Measurements from ENCODE around the gene ITLN1.

The ITLN1 gene

DNA sequence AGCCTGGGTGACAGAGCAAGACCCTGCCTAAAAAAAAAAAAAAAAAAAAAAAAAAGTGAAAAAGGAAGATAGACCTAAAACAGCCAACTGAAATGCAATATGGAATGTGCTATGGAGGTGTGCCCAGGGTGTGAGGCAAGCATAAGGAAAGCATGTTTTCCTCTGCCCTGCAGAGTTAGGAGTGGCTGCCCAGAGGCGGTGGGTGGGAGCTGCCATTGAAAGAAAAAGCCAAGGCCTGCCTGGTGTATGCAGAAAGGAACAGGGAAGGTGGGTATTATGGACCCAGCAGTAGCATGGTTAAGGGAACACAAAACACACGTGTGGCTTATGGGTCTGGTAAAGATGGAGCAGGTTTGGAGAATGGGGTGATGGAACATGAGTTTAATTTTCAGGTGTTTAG lies 31.2 kb downstream of the ITLN1 start:
- TF ChIP-seq, protein P1, sequence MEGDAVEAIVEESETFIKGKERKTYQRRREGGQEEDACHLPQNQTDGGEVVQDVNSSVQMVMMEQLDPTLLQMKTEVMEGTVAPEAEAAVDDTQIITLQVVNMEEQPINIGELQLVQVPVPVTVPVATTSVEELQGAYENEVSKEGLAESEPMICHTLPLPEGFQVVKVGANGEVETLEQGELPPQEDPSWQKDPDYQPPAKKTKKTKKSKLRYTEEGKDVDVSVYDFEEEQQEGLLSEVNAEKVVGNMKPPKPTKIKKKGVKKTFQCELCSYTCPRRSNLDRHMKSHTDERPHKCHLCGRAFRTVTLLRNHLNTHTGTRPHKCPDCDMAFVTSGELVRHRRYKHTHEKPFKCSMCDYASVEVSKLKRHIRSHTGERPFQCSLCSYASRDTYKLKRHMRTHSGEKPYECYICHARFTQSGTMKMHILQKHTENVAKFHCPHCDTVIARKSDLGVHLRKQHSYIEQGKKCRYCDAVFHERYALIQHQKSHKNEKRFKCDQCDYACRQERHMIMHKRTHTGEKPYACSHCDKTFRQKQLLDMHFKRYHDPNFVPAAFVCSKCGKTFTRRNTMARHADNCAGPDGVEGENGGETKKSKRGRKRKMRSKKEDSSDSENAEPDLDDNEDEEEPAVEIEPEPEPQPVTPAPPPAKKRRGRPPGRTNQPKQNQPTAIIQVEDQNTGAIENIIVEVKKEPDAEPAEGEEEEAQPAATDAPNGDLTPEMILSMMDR (conservative IDR thresholded peaks at IDR 0.05; ENCODE audit: control insufficient read depth, insufficient read depth, low read depth, low read length) = no peak
- no peak for DNase-seq (ENCODE audit: low read depth)

DNA sequence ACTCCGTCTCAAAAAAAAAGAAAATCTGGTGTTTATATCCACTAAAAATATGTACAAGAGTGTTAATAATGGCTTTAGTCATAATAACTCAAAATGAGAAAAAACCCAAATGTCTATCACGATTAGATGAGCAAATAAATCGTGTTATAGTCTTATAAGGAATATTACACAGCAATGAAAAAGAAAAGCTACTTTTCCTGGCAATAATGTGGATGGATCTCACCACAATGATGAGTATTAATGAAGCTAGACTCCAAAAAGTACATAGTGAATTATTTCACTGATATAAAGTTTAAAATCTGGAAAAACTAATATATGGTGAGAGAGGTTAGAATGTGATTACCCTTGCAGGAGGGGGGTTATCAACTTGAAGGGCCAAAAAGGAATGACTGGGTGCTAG lies 32.0 kb downstream of the ITLN1 start:
- H3K4me3 ChIP-seq (ENCODE audit: control insufficient read depth, low read depth, low read length) = no peak overlapping the region
- no peak for DNase-seq (ENCODE audit: low read depth)
- TF ChIP-seq, protein P1 (conservative IDR thresholded peaks at IDR 0.05; ENCODE audit: control insufficient read depth, insufficient read depth, low read depth, low read length) = no peak

More for the DNA sequence above, 31.2 kb downstream of the ITLN1 start:
- H3K4me3 ChIP-seq (ENCODE audit: control insufficient read depth, low read depth, low read length) = no peak overlapping the region

DNA sequence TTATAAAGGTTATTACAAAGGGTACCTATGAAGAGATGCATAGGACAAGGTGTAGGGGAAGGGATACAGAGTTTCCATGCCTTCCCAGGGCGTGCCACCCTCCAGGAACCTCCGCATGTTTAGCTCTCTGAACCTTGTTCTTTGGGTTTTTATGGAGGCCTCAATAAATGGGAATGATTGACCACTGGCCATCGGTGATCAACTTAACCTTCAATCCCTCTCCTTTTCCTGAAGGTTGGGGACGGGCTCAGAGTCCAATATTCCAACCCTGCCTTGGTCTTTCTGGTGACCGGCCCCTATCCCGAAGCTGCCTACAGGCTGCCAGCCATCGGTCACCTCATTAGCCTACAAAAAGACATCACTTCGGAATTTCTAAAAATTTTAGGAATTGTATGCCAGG lies 34.0 kb downstream of the ITLN1 start:
- DNase-seq (ENCODE audit: low read depth) = no peak
- TF ChIP-seq, protein P1 (conservative IDR thresholded peaks at IDR 0.05; ENCODE audit: control insufficient read depth, insufficient read depth, low read depth, low read length) = no peak

DNA sequence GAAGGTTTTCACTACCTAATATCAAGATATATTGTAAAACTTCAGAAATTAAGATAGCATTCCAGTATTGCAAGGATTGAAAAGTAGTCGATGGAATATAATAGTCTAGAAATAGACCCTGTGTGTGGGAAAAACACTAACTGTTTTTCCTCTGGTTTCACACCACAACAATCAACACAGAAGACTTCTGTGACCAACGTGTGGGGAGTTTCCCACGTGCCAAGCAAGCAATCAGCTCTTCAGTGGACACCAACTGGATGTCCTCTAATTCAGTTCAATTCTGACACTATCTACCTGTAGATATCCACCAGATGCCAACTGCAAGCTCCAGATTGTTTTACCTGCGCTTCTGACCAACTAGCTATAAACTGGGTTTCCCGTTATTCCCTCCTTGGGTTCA lies 34.4 kb downstream of the ITLN1 start:
- no peak for DNase-seq (ENCODE audit: low read depth)
- no peak overlapping the region for H3K4me3 ChIP-seq (ENCODE audit: control insufficient read depth, low read depth, low read length)
- TF ChIP-seq, protein P1 (conservative IDR thresholded peaks at IDR 0.05; ENCODE audit: control insufficient read depth, insufficient read depth, low read depth, low read length) = no peak

More for the DNA sequence above, 34.0 kb downstream of the ITLN1 start:
- no peak overlapping the region for H3K4me3 ChIP-seq (ENCODE audit: control insufficient read depth, low read depth, low read length)

DNA sequence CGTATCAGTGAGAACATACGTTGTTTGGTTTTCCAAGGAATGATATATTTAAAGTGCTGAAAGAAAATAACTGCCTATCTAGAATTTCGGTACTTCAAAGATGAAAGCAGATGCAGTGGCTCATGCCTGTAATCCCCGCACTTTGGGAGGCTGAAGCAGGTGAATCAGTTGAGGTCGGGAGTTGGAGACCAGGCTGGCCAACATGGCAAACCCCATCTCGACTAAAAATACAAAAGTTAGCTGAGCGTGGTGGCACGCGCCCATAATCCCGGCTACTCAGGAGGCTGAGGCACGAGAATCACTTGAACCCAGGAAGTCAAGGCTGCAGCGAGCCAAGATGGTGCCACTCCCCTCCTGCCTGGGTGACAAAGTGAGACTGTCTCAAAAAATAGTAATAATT lies 38.7 kb downstream of the ITLN1 start:
- no peak for DNase-seq (ENCODE audit: low read depth)
- TF ChIP-seq, protein P1 (conservative IDR thresholded peaks at IDR 0.05; ENCODE audit: control insufficient read depth, insufficient read depth, low read depth, low read length) = no peak
- no peak overlapping the region for H3K4me3 ChIP-seq (ENCODE audit: control insufficient read depth, low read depth, low read length)

DNA sequence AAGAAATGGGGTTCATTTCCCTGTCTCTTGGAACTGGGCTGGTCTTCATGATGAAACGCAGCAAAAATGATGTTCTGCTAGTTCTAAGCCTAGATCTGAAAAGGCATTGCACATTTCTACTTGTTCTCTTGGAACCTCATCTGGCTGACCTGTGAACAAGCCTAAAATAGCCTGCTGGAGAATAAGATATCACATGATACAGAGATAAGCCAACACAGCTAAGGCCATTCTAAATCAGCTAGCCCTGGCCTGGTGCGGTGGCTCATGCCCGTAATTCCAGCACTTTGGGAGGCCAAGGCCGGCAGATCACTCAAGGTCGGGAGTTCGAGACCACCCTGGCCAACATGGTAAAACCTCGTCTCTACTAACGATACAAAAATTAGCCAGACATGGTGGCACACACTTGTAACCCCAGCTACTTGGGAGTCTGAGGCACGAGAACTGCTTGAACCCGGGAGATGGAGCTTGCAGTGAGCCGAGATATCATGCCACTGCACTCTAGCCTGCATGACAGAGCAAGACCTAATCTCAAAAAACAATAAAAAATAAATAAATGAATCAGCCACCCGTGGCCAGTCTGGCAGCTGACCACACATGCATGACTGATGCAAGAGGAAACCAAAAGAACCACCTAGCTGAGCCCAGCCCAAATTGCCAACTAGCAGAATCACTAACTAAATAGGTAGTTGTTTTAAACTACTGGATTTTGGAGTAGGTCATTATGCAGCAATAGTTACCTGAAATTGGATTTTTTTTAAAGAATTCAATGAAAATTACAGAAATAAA lies 40.3 kb downstream of the ITLN1 start:
- H3K4me3 ChIP-seq (ENCODE audit: control insufficient read depth, low read depth, low read length) = no peak overlapping the region
- TF ChIP-seq, protein P1 (conservative IDR thresholded peaks at IDR 0.05; ENCODE audit: control insufficient read depth, insufficient read depth, low read depth, low read length) = no peak

More for the DNA sequence above, 40.3 kb downstream of the ITLN1 start:
- DNase-seq (ENCODE audit: low read depth) = no peak

All from fibroblast of mammary gland (primary cell).